ENCODE results near the gene TIMP2.

GRCh38 chr17:78840530-78840779 is 84.7 kb downstream of the TIMP2 start:
- TF ChIP-seq POLR2AphosphoS5 (IDR thresholded peaks at IDR 0.05; ENCODE audit: low read depth, low read length) (no peak; the same call in 1 of the 2 replicates), TAF1 (IDR thresholded peaks at IDR 0.05; ENCODE audit: borderline replicate concordance, low read depth, low read length) (no peak), POLR2A (IDR thresholded peaks at IDR 0.05; ENCODE audit: low read depth, low read length) (no peak; the same call in 1 of the 2 replicates)
